Measurements from ENCODE around the gene TMEM161B.
"Not testable (repeated sequence)": the region's sequence is repeated elsewhere in the genome, so short reads cannot be mapped to it uniquely, and the experiment has no call there.

Gene TMEM161B

GRCh38 chr5:88248743-88249540 is 19.7 kb downstream of the TMEM161B start:
- DNase-seq: no peak

GRCh38 chr5:88248094-88248493 is 20.6 kb downstream of the TMEM161B start:
- DNase-seq: no peak

GRCh38 chr5:88245893-88246244 is 22.8 kb downstream of the TMEM161B start:
- DNase-seq: no peak

GRCh38 chr5:88245241-88245892 is 23.3 kb downstream of the TMEM161B start:
- no peak for DNase-seq

- DNase-seq: no peak
These were observed 24.0 kb downstream of the TMEM161B start for GRCh38 chr5:88244686-88245085.

- DNase-seq: not testable (repeated sequence)
These were observed 25.2 kb downstream of the TMEM161B start for GRCh38 chr5:88243493-88243892.

GRCh38 chr5:88238732-88239131 is 29.9 kb downstream of the TMEM161B start:
- no peak for DNase-seq

GRCh38 chr5:88236866-88237642 is 31.6 kb downstream of the TMEM161B start:
- no peak for DNase-seq

GRCh38 chr5:88235828-88236227 is 32.8 kb downstream of the TMEM161B start:
- no peak for DNase-seq

GRCh38 chr5:88235346-88235745 is 33.3 kb downstream of the TMEM161B start:
- DNase-seq: no peak

- DNase-seq: no peak
These were observed 38.0 kb downstream of the TMEM161B start for GRCh38 chr5:88230546-88231066.

GRCh38 chr5:88226881-88227450 is 41.7 kb downstream of the TMEM161B start:
- no peak for DNase-seq

GRCh38 chr5:88214655-88215054 is 54.0 kb downstream of the TMEM161B start:
- DNase-seq: no peak

- no peak for DNase-seq
These were observed 61.1 kb downstream of the TMEM161B start for GRCh38 chr5:88207575-88207974.

- no peak for DNase-seq
These were observed 64.5 kb downstream of the TMEM161B start for GRCh38 chr5:88203981-88204750.

GRCh38 chr5:88195636-88196035 is 73.0 kb downstream of the TMEM161B start:
- DNase-seq: no peak

- DNase-seq: no peak
These were observed 74.7 kb downstream of the TMEM161B start for GRCh38 chr5:88193896-88194295.

- no peak for DNase-seq
These were observed 78.4 kb downstream of the TMEM161B start for GRCh38 chr5:88190106-88190834.

- not testable (repeated sequence) for DNase-seq
These were observed 79.2 kb downstream of the TMEM161B start for GRCh38 chr5:88189484-88189883.

- no peak for DNase-seq
These were observed 80.0 kb downstream of the TMEM161B start for GRCh38 chr5:88188458-88189132.

GRCh38 chr5:88183255-88183654 is 85.4 kb downstream of the TMEM161B start:
- DNase-seq: no peak

All from NCI-H1092 (cell line).